Tibial nerve (tissue), 4 donors: ENCODE measurements around the gene ZNF33A.

Experiments
- CTCF ChIP-seq, 5 experiments: fragments of 200-600 bp in 3 of 5; fragments of 450-650 bp in 2 of 5; sonication (generic) in 3 of 5; IDR thresholded peaks; one replicate each; pipeline ENCODE4 v1.5.1; 2016 to 2019; ENCODE audit warnings: antibody characterized with exemption in 5 of 5, mild to moderate bottlenecking in 3 of 5, moderate library complexity in 2 of 5
- EP300 ChIP-seq, 2 donors: sonication (generic); formaldehyde crosslinking; IDR thresholded peaks; one replicate each; pipeline ENCODE4 v1.6.1; 2017; ENCODE audit warnings: antibody characterized with exemption in 2 of 2, mild to moderate bottlenecking in 1 of 2

- no peak for TF ChIP-seq CTCF (IDR thresholded peaks at IDR 0.05)
- TF ChIP-seq EP300 (IDR thresholded peaks at IDR 0.05) = no peak
These were observed 45.5 kb upstream of the ZNF33A start for GRCh38 chr10:37965006-37965405.
